Measurements from ENCODE around the gene ARF6. TPM values are rescaled to one million over a fixed set of nuclear protein-coding genes. Genes with fewer than 3 reads are reported as not detected.

ARF6 gene
- total and polyA plus RNA-seq, 10 of the 15 experiments (the other 5 are each of a cell fraction or from before 2014, with no cell fraction given), result 46.8 to 128 (median 71.9) TPM

GRCh38 chr14:49918706-49919105 is 25.8 kb downstream of the ARF6 start (continued):
- TF ChIP-seq CUX1 (IDR thresholded peaks at IDR 0.05; ENCODE audit: insufficient replicate concordance, low read depth, low read length) (no peak), RFX5 (IDR thresholded peaks at IDR 0.05; ENCODE audit: low read depth, low read length) (no peak), NFYA (IDR thresholded peaks at IDR 0.05; ENCODE audit: borderline replicate concordance, low read depth, low read length) (no peak)

GRCh38 chr14:49919825-49920659 is 27.2 kb downstream of the ARF6 start:
- POLR2A ChIA-PET, result interaction anchor here (0.7 to 1.2 kb wide), 2 partner anchors 24 to 132 kb away, joined by 3 to 5 read pairs; no protein-coding TSS in a partner anchor
- Histone ChIP-seq H3K4me2 (ENCODE audit: control insufficient read depth, insufficient read depth) (no peak overlapping the region), H3K4me3 (no peak overlapping the region), H4K20me1 (ENCODE audit: control insufficient read depth, insufficient read depth) (no peaks in the 10 kb centered on the region), H2AFZ (ENCODE audit: control insufficient read depth, low read depth, low read length) (no peak overlapping the region), H3K79me2 (ENCODE audit: control insufficient read depth, insufficient read depth, low read length) (no peaks in the 10 kb centered on the region), H3K9ac (ENCODE audit: control insufficient read depth, insufficient read depth, low read length) (no peak overlapping the region), H3K9me3 (replicated peaks; ENCODE audit: control insufficient read depth, insufficient read depth, low read length) (no peaks in the 10 kb centered on the region), H3K27ac (ENCODE audit: control insufficient read depth, insufficient read depth) (no peak overlapping the region), H3K27me3 (replicated peaks in 1 of 2; ENCODE audit: control insufficient read depth in 2 of 2, insufficient read depth in 2 of 2, low read length in 1 of 2) (no peaks in the 10 kb centered on the region), H3K36me3 (ENCODE audit: control insufficient read depth in 2 of 2, insufficient read depth in 2 of 2, low read length in 1 of 2) (no peaks in the 10 kb centered on the region), H3K4me1 (ENCODE audit: control insufficient read depth, insufficient read depth, low read length) (peaks cover 4% of the 10 kb centered on the region)
- no TSS peak for BruUV-seq (replicated peaks)
- ATAC-seq (no peak), FAIRE-seq (no peak), DNase-seq (ENCODE audit: low read depth, low spot score) (no peak)
- intact Hi-C loops (cut with micrococcal nuclease; ENCODE audit: unreplicated experiment) (no loop called here), in situ Hi-C loops (cut with MboI) (no loop called here)
- WGBS (ENCODE audit: insufficient coverage, insufficient replicate concordance, low lambda C conversion rate, missing lambda C conversion rate), result 79% methylated on average over 3 of the region's 3 CpGs
- SMC1A ChIA-PET (ENCODE audit: uncharacterized antibody, unreplicated experiment), result interaction anchor here (0.7 to 1.2 kb wide), 2 partner anchors 12 to 29 kb away, joined by 3 to 5 read pairs; no protein-coding TSS in a partner anchor
- RAD21 ChIA-PET (ENCODE audit: unreplicated experiment), result interaction anchor here (0.7 to 0.9 kb wide), 2 partner anchors 51 to 184 kb away, joined by 3 read pairs; no protein-coding TSS in a partner anchor
- CTCF ChIA-PET, result interaction anchor here (1.0 kb wide), 1 partner anchor 41 kb away, joined by 3 read pairs; no protein-coding TSS in a partner anchor
- TF ChIP-seq BMI1 (IDR thresholded peaks at IDR 0.05; ENCODE audit: borderline replicate concordance) (no peak), IRF5 (IDR thresholded peaks at IDR 0.05; ENCODE audit: borderline replicate concordance) (no peak), CBX5 (IDR thresholded peaks at IDR 0.05; ENCODE audit: low read depth) (no peak), EZH2 (IDR thresholded peaks at IDR 0.05; ENCODE audit: borderline replicate concordance, control insufficient read depth, low read depth, low read length) (no peak), TAF1 (IDR thresholded peaks at IDR 0.05; ENCODE audit: borderline replicate concordance, low read depth, low read length) (no peak), MEF2A (IDR thresholded peaks at IDR 0.05; ENCODE audit: insufficient read depth, low read depth, low read length) (no peak), IKZF2 (IDR thresholded peaks at IDR 0.05) (no peak), MYB (IDR thresholded peaks at IDR 0.05; ENCODE audit: borderline replicate concordance, low read depth, low read length) (no peak), TCF3 (IDR thresholded peaks at IDR 0.05; ENCODE audit: borderline replicate concordance, insufficient read depth, low read depth, low read length) (no peak), ESRRA (IDR thresholded peaks at IDR 0.05; ENCODE audit: low read length) (no peak), BACH1 (IDR thresholded peaks at IDR 0.05; ENCODE audit: borderline replicate concordance) (no peak), MTA3 (IDR thresholded peaks at IDR 0.05; ENCODE audit: borderline replicate concordance, low read length) (no peak), EED (IDR thresholded peaks at IDR 0.05; ENCODE audit: low read depth) (no peak)
